Neutrophil (primary cell): ENCODE measurements around the gene FAM120AOS.

Experiments used
- H3K27ac ChIP-seq: fragments of 200-600 bp; sonication (generic); 2 replicates; pipeline ENCODE4 v1.5.1; 2016; ENCODE audit warnings: mild to moderate bottlenecking, moderate library complexity
- H3K27me3 ChIP-seq: fragments of 200-600 bp; sonication (generic); 2 replicates; pipeline ENCODE4 v1.6.0; 2016; ENCODE audit warnings: mild to moderate bottlenecking
- H3K36me3 ChIP-seq: fragments of 200-600 bp; sonication (generic); 2 replicates; pipeline ENCODE4 v1.5.1; 2017
- H3K4me1 ChIP-seq, 2 experiments: fragments of 200-600 bp in 1 of 2; sonication (generic) in 1 of 2; 1 replicate in 1 of 2; 2 replicates in 1 of 2; pipeline versions ENCODE4 v1.5.1 to v1.6.1; 2013 to 2016; ENCODE audit warnings: low read depth in 1 of 2, low read length in 1 of 2, mild to moderate bottlenecking in 1 of 2, moderate library complexity in 1 of 2; ENCODE audit not compliant: control insufficient read depth in 1 of 2, insufficient read depth in 1 of 2
- H3K4me3 ChIP-seq, 2 experiments: fragments of 200-600 bp in 1 of 2; sonication (generic) in 1 of 2; 1 replicate in 1 of 2; 2 replicates in 1 of 2; pipeline ENCODE4 v1.5.1; 2013 to 2016; ENCODE audit warnings: low read depth in 1 of 2, low read length in 1 of 2, mild to moderate bottlenecking in 1 of 2, moderate library complexity in 1 of 2
- H3K9me3 ChIP-seq: fragments of 200-600 bp; sonication (generic); 2 replicates; pipeline ENCODE4 v1.5.1; 2016
- TF ChIP-seq, protein P1 (sequence below): fragments of 200-600 bp; sonication (generic); IDR thresholded peaks from 2 replicates; pipeline ENCODE4 v1.5.1; 2016; ENCODE audit warnings: antibody characterized with exemption

The FAM120AOS gene

DNA sequence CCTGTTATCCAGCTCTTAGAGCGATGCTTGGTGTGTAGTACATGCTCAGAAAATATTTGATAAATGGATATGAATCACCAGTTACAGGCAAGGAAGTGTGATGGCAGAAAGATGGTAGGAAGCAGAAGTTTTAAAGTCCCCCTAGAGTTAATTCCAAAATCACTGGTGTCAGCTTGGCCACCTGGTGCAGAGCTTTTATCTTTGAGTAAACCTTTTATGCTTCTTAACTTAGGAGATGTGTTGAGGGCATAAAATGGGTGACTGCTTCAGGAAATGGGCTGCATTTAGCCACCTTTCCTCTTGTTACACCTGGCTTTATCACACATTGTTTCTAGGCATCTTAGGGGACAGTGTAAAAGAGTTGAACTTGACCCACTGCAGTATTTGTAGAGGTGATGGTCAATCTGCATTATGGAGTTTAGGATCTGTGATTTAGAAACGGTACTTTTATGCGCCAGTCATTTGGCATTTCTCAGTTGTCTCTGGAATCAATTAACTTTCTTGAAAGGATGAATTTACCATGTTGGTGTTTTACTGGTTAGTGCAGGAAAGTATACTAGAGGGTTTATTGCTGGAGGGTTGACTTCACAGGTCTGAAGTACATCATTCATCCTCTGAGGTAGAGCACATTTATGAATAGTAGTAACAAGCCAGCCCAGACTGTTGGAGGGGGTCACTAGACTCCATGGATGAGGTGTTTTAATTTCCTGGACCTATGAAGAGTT is 7.5 kb upstream of the FAM120AOS start:
- H3K4me3 ChIP-seq, result no peak overlapping the region
- TF ChIP-seq, protein P1, sequence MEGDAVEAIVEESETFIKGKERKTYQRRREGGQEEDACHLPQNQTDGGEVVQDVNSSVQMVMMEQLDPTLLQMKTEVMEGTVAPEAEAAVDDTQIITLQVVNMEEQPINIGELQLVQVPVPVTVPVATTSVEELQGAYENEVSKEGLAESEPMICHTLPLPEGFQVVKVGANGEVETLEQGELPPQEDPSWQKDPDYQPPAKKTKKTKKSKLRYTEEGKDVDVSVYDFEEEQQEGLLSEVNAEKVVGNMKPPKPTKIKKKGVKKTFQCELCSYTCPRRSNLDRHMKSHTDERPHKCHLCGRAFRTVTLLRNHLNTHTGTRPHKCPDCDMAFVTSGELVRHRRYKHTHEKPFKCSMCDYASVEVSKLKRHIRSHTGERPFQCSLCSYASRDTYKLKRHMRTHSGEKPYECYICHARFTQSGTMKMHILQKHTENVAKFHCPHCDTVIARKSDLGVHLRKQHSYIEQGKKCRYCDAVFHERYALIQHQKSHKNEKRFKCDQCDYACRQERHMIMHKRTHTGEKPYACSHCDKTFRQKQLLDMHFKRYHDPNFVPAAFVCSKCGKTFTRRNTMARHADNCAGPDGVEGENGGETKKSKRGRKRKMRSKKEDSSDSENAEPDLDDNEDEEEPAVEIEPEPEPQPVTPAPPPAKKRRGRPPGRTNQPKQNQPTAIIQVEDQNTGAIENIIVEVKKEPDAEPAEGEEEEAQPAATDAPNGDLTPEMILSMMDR, result no peak
- no peaks in the 10 kb centered on the region for H3K27me3 ChIP-seq
- H3K4me1 ChIP-seq, result peaks cover 51 to 64% of the 10 kb centered on the region in 2 experiments
- peak overlapping the region; percentile 66 for H3K27ac ChIP-seq
- no peaks in the 10 kb centered on the region for H3K9me3 ChIP-seq
- H3K36me3 ChIP-seq, result no peaks in the 10 kb centered on the region

DNA sequence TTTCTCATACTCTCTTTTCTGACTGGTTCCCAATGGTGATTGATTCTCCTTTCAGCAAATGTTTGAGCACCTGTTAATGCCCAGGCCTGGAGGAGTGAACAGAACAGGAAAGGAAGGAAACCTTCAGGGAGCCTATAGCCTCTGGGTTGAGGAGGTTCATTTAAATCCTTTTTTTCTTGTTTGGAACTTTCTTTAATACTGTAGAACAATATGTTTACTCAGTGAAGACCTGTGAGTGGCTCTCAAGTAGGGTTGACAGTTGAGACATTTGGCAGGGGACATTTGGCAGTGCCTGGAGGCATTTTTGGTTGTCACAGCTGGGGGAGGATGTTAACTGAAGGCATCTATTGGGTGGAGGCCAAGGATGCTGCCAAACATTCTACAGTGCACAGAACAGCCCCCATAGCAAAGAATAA is 6.1 kb upstream of the FAM120AOS start:
- H3K9me3 ChIP-seq, result no peaks in the 10 kb centered on the region
- TF ChIP-seq, protein P1, result no peak
- H3K27ac ChIP-seq, result peak overlapping the region; percentile 66
- H3K27me3 ChIP-seq, result no peaks in the 10 kb centered on the region
- H3K36me3 ChIP-seq, result no peaks in the 10 kb centered on the region
- H3K4me3 ChIP-seq, result no peak overlapping the region
- peaks cover 54 to 75% of the 10 kb centered on the region in 2 experiments for H3K4me1 ChIP-seq

DNA sequence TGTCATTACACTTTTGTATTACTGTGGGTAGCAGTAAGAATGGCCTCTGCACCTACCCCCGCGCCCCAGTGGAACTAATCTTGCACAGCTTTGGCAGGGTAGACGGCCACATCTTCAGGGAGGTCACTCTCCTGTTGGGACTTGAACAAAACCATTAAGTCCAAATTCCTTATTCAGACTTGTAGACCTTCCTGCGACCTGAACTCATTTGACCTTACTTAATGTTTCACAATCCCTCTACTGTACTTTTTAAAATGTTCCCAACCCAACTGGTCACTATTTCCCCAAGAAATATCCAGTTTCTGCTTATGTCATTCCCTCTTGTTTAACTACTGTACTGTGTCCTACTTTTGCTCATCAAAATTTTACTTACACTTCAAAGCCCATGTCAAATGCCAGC is 5.3 kb upstream of the FAM120AOS start:
- Histone ChIP-seq H3K9me3 (no peaks in the 10 kb centered on the region), H3K4me1 (peaks cover 62 to 80% of the 10 kb centered on the region in 2 experiments), H3K27me3 (no peaks in the 10 kb centered on the region), H3K27ac (peak overlapping the region; percentile 66), H3K36me3 (no peaks in the 10 kb centered on the region), H3K4me3 (no peak overlapping the region)
- TF ChIP-seq, protein P1, result no peak

DNA sequence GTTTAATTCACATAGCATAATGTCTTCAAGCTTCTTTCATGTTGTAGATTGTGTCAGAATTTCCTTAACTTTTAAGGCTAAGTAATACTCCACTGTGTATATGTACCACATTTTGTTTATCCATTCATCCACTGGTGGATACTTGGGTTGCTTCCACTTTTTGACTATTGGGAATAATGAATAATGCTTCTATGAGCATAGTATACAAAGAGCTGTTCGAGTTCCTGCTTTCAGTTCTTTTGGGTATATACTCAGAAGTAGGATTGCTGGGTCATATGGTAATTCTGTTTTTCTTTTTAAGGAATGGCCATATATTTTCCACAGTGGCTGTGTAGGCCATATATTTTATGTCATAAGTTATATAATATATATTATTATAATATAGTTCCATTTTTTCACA is 3.6 kb upstream of the FAM120AOS start:
- Histone ChIP-seq H3K4me1 (peaks cover 71 to 79% of the 10 kb centered on the region in 2 experiments), H3K9me3 (no peaks in the 10 kb centered on the region), H3K27ac (peak overlapping the region; percentile 70), H3K4me3 (no peak overlapping the region), H3K36me3 (no peaks in the 10 kb centered on the region), H3K27me3 (no peaks in the 10 kb centered on the region)
- TF ChIP-seq, protein P1, result no peak

DNA sequence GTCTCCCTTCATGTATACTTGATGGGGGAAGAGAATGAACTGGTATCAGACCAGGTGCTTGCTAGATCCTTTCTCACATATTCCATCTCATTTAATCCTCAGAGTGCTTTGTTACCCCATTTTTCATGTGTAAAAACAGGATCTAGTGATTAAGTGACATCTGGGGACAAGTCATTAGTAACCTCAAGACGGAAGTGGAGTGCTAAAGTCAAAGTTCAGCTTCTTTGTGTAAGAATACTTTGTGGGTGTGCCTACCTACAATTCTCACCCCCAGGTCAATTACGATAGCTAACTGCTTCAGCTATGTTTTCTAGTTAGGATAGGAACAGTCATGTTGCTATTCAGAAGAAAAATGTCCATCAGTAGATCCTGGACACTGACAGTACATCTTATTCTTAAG is 3.1 kb upstream of the FAM120AOS start:
- H3K27me3 ChIP-seq, result no peaks in the 10 kb centered on the region
- H3K9me3 ChIP-seq, result no peaks in the 10 kb centered on the region
- no peaks in the 10 kb centered on the region for H3K36me3 ChIP-seq
- TF ChIP-seq, protein P1, result no peak
- H3K4me3 ChIP-seq, result peak overlapping the region in 1 of 2 experiments; percentile 4
- peaks cover 67 to 75% of the 10 kb centered on the region in 2 experiments for H3K4me1 ChIP-seq
- peak overlapping the region; percentile 70 for H3K27ac ChIP-seq
